Lower leg skin (tissue), 3 donors: ENCODE measurements around the gene CDRT4.

Experiments
- CTCF ChIP-seq, 3 donors: fragments of 450-650 bp; IDR thresholded peaks; one replicate each; pipeline ENCODE4 v1.5.1; 2016; ENCODE audit warnings: antibody characterized with exemption in 3 of 3, mild to moderate bottlenecking in 3 of 3, moderate library complexity in 2 of 3
- POLR2A ChIP-seq, 2 donors: fragments of 450-650 bp; IDR thresholded peaks; one replicate each; pipeline ENCODE4 v1.6.1; 2016 to 2017; ENCODE audit warnings: antibody characterized with exemption in 2 of 2, mild to moderate bottlenecking in 1 of 2, moderate library complexity in 1 of 2

- TF ChIP-seq CTCF (IDR thresholded peaks at IDR 0.05) (no peak), POLR2A (IDR thresholded peaks at IDR 0.05) (no peak)
Measured at GRCh38 chr17:15442311-15443180, 24.9 kb downstream of the CDRT4 start.
